ENCODE results near the gene SPECC1. TPM values are rescaled to one million over a fixed set of nuclear protein-coding genes. Genes with fewer than 3 reads are reported as not detected.
A peak's percentile ranks its signal among the peaks of the same experiment; 100 is the strongest.

SPECC1 gene
- polyA plus RNA-seq, 3 donors: 36.0 to 58.4 (median 50.5) TPM

DNA sequence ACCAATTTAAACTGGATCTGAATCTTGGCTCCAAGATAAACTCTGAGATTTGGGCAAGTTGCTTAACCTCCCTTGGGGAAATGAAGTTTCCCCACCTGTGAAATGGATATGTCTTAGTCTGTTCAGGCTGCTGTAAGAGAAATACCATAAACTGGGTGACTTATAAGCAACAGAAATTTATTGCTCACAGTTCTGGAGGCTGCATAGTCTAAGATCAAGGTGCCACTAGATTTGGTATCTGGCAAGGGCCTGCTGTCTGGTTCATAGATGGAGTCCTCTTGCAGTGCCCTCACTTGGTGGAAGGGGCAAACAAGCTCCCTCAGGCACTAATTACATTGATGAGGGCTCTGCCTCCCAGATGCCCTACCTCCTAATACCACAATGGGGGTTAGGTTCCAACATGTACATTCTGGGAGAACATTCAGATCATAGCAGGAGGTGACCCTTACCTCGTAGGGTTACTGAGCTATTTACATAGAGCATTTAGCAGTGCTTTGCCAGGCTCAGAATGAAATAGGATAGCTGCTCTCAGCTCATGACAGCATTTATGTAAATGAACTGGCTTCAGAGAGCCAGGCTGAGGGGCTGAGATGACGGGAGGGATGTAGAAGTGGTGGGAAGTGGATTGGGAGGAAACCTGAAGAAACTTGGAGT, 83.9 kb downstream of the SPECC1 start:
- no peak for DNase-seq
- WGBS (ENCODE audit: insufficient coverage): 74% methylated on average over 2 of the region's 2 CpGs
- intact Hi-C loops (cut with micrococcal nuclease): no loop called here

DNA sequence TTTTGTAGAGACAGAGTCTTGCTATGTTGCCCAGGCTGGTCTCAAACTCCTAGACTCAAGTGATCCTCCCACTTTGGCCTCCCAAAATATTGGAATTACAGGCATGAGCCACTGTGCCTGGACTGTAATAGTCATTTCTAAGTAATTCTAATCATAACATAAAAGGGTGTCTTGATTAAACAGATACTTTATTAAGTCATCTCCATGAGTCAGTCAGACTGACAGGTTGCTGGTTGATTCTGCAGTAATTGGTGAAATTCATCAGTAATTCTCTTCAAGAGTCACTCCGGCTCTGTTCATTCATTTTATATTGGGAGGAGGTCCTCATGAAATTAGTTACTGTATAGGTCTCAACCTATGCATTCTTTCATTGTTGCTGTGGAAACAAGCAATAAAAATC, 85.6 kb downstream of the SPECC1 start:
- H3K4me1 ChIP-seq (ENCODE audit: control insufficient read depth in 1 of 2, insufficient read depth in 2 of 2, low read length in 2 of 2): peaks cover 0 to 4% of the 10 kb centered on the region in 2 donors
- DNase-seq: no peak

More for the DNA sequence above, 83.9 kb downstream of the SPECC1 start:
- H2AFZ ChIP-seq (ENCODE audit: insufficient read depth, low read depth, low read length, poor library complexity, severe bottlenecking): no peak overlapping the region
- peaks cover 22% of the 10 kb centered on the region for H3K4me1 Mint-ChIP-seq
- H3K79me2 ChIP-seq (ENCODE audit: insufficient read depth, low read length): peaks cover 98% of the 10 kb centered on the region
- peaks cover 0 to 7% of the 10 kb centered on the region in 2 donors for H3K4me1 ChIP-seq (ENCODE audit: control insufficient read depth in 1 of 2, insufficient read depth in 2 of 2, low read length in 2 of 2)
- no peaks in the 10 kb centered on the region for H3K27me3 Mint-ChIP-seq (ENCODE audit: low read depth in 3 of 3)
- no peak overlapping the region for H3K9ac ChIP-seq (ENCODE audit: insufficient read depth, low read length, poor library complexity, severe bottlenecking)
- H3K9me3 Mint-ChIP-seq: no peaks in the 10 kb centered on the region
- H3K27me3 ChIP-seq (ENCODE audit: control insufficient read depth in 2 of 2, insufficient read depth in 2 of 2, low read length in 2 of 2): no peaks in the 10 kb centered on the region
- H3K9me3 ChIP-seq (replicated peaks in 1 of 2; ENCODE audit: control insufficient read depth in 1 of 2, insufficient read depth in 1 of 2, low read length in 2 of 2): no peaks in the 10 kb centered on the region
- no peak overlapping the region for H3K4me2 ChIP-seq (replicated peaks; ENCODE audit: extremely low read depth, low read length, poor library complexity, severe bottlenecking)
- H3K27ac Mint-ChIP-seq: peak overlapping the region in 4 of 7 donors; percentile 10 to 65 (median 47)
- H3K36me3 Mint-ChIP-seq: peaks cover 33 to 65% of the 10 kb centered on the region in 2 donors
- no peak overlapping the region for H3K27ac ChIP-seq (ENCODE audit: low read depth in 1 of 2, low read length in 2 of 2)
- no peak overlapping the region for H3K4me3 ChIP-seq (replicated peaks in 1 of 3; ENCODE audit: low read depth in 2 of 3, low read length in 3 of 3)
- peaks cover 100% of the 10 kb centered on the region for H4K20me1 ChIP-seq (ENCODE audit: insufficient read depth, low read length)
- TF ChIP-seq CTCF (IDR thresholded peaks at IDR 0.05): no peak
- no peak overlapping the region for H3K4me3 Mint-ChIP-seq
- peaks cover 32 to 78% of the 10 kb centered on the region in 2 donors for H3K36me3 ChIP-seq (replicated peaks in 1 of 2; ENCODE audit: control insufficient read depth in 1 of 2, insufficient read depth in 2 of 2, low read length in 2 of 2)

More for the DNA sequence above, 85.6 kb downstream of the SPECC1 start:
- H3K79me2 ChIP-seq (ENCODE audit: insufficient read depth, low read length): peaks cover 94% of the 10 kb centered on the region
- no peak for TF ChIP-seq CTCF (IDR thresholded peaks at IDR 0.05)
- H4K20me1 ChIP-seq (ENCODE audit: insufficient read depth, low read length): peaks cover 100% of the 10 kb centered on the region
- no peak overlapping the region for H3K9ac ChIP-seq (ENCODE audit: insufficient read depth, low read length, poor library complexity, severe bottlenecking)
- peaks cover 39 to 63% of the 10 kb centered on the region in 2 donors for H3K36me3 Mint-ChIP-seq
- H3K36me3 ChIP-seq (replicated peaks in 1 of 2; ENCODE audit: control insufficient read depth in 1 of 2, insufficient read depth in 2 of 2, low read length in 2 of 2): peaks cover 37 to 80% of the 10 kb centered on the region in 2 donors
- H3K4me2 ChIP-seq (replicated peaks; ENCODE audit: extremely low read depth, low read length, poor library complexity, severe bottlenecking): no peak overlapping the region
- peak overlapping the region in 1 of 2 donors; percentile 29 for H3K27ac ChIP-seq (ENCODE audit: low read depth in 1 of 2, low read length in 2 of 2)
- H3K4me3 Mint-ChIP-seq: no peak overlapping the region
- intact Hi-C loops (cut with micrococcal nuclease): no loop called here
- H3K27me3 ChIP-seq (ENCODE audit: control insufficient read depth in 2 of 2, insufficient read depth in 2 of 2, low read length in 2 of 2): no peaks in the 10 kb centered on the region
- no peak overlapping the region for H3K4me3 ChIP-seq (replicated peaks in 1 of 3; ENCODE audit: low read depth in 2 of 3, low read length in 3 of 3)
- H2AFZ ChIP-seq (ENCODE audit: insufficient read depth, low read depth, low read length, poor library complexity, severe bottlenecking): no peak overlapping the region
- no peaks in the 10 kb centered on the region for H3K27me3 Mint-ChIP-seq (ENCODE audit: low read depth in 3 of 3)
- peaks cover 12% of the 10 kb centered on the region for H3K4me1 Mint-ChIP-seq
- H3K9me3 Mint-ChIP-seq: no peaks in the 10 kb centered on the region
- 80% methylated on average over 1 of the region's 1 CpG for WGBS (ENCODE audit: insufficient coverage)
- peak overlapping the region in 1 of 7 donors; percentile 22 for H3K27ac Mint-ChIP-seq
- H3K9me3 ChIP-seq (replicated peaks in 1 of 2; ENCODE audit: control insufficient read depth in 1 of 2, insufficient read depth in 1 of 2, low read length in 2 of 2): no peaks in the 10 kb centered on the region
